ENCODE measurements around the gene SLC25A48.

The SLC25A48 gene, protein sequence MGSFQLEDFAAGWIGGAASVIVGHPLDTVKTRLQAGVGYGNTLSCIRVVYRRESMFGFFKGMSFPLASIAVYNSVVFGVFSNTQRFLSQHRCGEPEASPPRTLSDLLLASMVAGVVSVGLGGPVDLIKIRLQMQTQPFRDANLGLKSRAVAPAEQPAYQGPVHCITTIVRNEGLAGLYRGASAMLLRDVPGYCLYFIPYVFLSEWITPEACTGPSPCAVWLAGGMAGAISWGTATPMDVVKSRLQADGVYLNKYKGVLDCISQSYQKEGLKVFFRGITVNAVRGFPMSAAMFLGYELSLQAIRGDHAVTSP

GRCh38 chr5:135834639-135835529 lies at the start of gene SLC25A48:
Gene SLC25A48 (plus strand): TSS chr5:135834663. CDS start chr5:135834848, 185 bp downstream.
- FAIRE-seq, result no peak

GRCh38 chr5:135800656-135801055 lies 33.8 kb upstream of the SLC25A48 start:
- DNase-seq (ENCODE audit: low spot score) (no peak), FAIRE-seq (no peak)

More at GRCh38 chr5:135834639-135835529, at the start of gene SLC25A48:
- no peak for DNase-seq (ENCODE audit: low spot score)

DNA sequence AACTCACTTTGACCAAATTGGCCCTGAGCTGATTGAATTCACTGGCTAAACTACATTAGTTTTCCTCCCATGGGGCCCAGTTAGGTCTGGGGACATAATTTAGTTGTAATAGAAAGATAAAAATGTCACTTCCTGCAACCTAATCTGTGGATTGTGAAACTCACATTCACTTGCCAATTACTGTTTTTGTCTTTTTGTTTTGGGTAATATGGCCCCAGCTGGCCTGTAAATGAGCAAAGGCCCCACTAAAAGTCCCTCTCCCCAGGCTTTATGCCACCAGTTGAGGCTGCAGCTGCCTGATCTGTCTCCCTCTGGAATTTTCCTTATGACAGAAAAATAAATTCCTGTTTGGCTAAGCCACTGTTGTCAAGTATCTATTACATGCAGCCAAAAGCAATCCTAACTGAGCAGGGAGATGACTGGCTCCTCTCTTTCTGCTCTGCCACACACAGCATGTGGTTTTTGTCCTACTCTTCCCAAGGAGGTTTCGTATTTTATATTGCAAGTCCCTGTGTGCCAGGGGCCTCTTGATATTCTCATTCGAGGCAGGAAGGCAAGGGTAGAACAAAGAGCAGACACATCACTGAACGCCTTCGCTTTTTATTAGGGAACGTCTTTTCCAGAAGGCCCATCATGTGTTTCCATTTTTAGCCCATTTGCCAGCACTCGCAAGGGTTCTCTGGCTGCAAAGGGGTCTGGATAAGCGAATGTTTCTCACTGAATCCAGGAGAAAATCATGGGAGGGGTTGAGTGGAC lies 24.1 kb upstream of the SLC25A48 start:
- DNase-seq (ENCODE audit: low spot score) (no peak), FAIRE-seq (no peak)

DNA sequence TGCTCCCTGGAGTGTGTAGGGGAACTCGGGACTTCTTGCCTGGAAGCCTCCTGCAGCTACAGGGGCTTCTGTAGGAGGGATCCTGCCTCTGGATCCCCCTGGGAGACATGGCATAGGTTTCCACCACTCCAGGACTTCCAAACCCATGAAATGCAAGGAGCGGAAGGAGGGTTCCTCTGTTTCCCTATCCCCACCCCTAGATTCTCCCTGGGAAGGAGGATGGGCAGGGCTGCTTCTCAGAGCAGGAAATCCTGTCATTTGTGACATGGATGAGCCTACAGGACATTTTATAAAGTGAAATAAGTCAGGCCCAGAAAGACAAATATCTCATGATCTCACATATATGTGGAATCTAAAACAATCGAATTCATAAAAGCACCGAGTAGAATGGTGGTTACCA lies 23.5 kb upstream of the SLC25A48 start:
- DNase-seq (ENCODE audit: low spot score) (no peak), FAIRE-seq (no peak)

DNA sequence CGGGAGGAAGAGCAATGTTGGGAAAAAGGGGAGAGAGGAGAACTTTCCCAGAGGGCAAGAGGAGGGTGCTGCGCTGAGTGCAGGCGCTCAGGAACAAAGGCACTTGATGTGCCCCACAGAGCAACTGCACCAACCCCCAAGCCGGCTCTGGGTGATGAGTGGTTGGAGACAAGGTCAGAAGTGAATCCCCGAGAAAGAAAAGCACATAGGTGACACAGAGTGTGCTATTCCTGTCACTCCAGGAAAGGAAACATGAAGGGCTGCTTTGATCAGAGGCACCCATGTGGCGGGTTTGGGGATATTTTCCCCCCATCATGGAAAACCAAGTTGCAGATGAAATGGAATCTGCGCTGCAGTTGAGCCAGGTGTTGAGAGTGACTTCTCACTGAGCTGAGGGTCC lies 20.7 kb upstream of the SLC25A48 start:
- no peak for DNase-seq (ENCODE audit: low spot score)
- FAIRE-seq, result no peak

DNA sequence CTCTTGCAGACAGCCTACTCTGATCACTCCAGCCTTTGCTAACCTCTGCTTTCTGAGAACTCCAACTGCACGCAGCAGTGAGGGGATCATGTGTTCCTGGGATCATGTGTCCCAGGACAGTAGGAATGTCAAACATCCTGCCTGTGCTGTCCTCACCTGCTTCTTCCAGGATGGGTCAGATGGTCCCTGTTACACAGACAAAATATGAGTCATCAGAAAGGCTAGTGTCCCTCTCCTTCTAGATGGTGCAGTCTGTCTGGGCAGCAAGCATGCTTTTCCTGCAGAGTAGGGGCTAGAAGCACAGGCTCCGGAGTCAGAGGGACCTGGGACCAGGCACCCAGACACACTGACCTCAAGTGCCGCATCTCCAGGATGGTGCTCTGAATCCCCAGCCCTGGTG lies 20.1 kb upstream of the SLC25A48 start:
- FAIRE-seq, result no peak
- DNase-seq (ENCODE audit: low spot score), result no peak

GRCh38 chr5:135814812-135815211 lies 19.7 kb upstream of the SLC25A48 start:
- no peak for DNase-seq (ENCODE audit: low spot score)
- no peak for FAIRE-seq

DNA sequence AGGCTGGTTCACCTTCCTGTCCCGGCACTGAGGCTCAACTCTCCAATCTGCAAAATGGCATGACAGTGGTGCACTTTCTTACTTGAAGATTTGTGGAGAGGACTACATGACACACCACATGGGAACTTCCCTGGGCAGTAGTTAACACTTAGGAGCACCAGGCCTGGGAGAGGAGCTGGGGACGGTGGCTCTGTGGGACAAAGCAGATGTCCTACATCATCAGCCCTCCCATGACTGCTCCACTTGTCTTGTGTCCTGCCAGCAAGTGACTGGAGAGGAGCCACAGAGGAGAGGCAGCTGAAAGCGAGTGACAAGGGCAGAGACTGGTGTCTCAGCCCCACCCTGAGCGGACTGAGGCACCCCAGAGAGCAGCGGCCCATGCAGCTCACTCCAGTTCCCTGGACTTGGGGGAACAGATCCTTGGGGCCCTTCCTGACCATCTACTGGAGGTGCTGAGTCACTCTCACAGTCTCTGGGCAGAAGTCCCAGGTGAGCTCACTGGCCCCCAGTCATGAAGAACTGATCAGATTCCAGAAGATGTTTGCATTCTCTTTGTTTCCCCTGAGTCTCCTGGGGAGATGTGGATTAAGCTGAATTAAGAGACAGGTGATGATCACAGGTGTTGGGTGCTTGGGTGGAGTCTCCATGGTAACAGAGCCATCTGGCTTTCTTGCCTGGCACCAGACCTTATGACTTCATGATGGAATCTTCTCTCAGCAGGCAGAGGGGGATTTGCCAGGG lies 13.2 kb upstream of the SLC25A48 start:
- DNase-seq (ENCODE audit: low spot score) (no peak), FAIRE-seq (no peak)

DNA sequence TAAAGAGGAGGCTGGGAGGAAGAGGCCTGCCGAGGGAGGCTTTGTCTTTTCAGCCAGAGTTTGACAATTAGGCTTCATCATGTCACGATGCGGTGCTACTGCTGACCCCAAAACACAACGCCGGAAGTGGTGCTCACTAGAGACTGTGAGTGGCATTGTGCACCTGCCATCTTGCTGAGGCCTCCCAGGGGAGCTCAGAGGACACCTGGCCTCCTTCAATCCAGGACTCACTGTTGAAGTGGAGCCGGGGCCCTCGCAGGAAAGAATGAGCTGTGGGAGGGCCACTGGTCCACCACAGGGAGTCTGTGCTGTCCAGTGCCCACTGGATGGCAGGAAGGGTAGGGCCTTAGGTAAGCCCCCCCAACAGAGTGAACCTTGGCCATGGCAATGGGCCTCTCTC lies 12.7 kb upstream of the SLC25A48 start:
- FAIRE-seq, result no peak
- DNase-seq (ENCODE audit: low spot score), result no peak

GRCh38 chr5:135822286-135822685 lies 12.2 kb upstream of the SLC25A48 start:
- no peak for FAIRE-seq
- DNase-seq (ENCODE audit: low spot score), result no peak

DNA sequence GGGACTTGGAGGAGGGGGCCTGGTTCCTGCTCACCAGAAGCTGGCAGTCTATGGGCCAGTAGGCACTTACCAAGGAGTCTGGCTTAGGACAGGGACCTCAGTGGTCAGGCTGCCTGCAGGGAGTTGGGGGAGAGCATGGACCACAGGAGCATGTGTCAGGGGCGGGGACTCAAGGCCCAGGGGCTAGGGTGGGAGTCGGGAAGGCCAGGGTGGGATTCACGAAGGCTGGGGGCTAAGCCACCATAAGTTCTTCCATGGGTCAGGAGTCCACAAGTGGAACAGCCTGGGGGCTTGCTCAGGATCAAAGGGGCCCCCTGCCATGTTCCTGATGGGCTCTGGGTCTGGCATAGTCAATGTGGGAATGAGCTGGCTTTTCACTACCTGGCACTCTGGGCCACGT lies 11.5 kb upstream of the SLC25A48 start:
- DNase-seq (ENCODE audit: low spot score), result no peak
- no peak for FAIRE-seq

DNA sequence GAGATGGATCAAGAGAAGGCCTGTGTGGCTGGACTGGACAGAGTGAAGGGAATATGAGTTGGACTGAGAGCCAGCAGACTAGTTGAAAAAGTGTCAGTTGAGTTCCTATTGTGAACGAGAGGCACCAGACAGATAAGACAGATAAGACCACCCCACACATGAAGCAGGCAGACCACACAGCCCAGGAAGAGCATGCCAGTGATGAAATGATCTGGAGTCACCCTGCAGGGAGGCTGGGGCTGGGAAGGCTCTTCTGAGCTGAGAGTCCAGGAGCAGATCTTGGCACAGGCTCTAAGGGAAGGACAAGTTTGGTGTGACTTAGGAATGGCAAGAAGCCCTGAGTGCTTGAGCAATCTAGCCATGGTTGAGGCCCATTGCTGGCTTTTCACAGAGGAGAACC lies 10.6 kb upstream of the SLC25A48 start:
- no peak for DNase-seq (ENCODE audit: low spot score)
- no peak for FAIRE-seq

GRCh38 chr5:135824541-135825041 lies 9.9 kb upstream of the SLC25A48 start:
- no peak for FAIRE-seq
- no peak for DNase-seq (ENCODE audit: low spot score)

DNA sequence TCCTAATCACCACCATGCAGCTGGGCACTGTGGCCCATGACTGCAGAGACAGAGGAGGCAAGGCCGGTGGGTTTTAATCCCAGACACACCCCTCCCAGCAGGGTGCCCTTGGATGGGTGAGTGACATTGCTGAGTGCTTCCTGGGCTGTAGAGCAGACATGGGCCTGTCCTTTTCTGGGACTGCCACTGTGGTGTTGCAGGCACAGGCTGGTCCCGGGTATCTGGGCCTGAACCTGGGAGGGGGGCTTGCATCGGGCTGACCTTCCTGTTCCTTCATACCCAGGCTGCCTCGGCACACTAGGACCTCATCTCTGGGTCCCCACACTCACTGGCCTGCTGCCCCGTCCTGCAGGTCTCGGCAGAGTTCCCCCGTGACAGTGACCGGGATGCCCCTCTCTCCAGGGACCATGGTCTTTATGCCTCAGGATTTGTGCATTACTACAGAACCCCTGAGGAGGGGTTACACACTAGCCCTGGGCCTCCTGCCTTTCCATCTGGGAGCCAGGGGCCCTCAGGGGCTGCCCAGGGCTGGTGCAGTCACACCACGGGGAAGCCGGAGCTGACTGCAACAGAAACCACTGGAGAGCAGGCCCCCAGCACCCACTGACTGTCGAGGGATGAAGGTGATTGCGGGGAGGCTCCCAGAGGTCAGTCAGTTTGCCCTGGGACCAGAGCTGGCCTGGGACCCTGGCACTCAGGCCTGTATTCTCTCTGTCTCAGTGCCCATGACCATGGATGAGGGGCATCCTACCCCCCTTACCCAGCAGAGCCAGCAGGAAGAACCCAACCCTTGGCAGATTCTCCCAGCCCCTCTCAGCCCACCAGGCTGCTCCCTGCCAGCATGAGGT lies 8.9 kb upstream of the SLC25A48 start:
- FAIRE-seq (no peak), DNase-seq (ENCODE audit: low spot score) (no peak)

DNA sequence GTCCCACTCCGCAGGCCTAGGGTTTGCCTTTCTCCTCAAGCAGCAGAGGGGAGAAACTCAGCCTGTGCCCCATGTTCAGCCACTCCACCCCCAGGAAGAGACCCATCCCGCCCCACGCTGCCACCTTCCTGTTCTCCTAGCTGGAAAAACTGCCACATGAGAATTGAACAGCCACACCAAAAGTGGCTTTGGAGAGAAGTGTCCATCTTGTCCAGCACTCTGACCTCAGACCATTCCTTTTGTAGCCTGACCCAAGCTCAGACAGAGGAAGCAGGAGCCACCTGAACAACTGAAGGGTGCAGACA lies 8.3 kb upstream of the SLC25A48 start:
- DNase-seq (ENCODE audit: low spot score), result no peak
- no peak for FAIRE-seq

- no peak for DNase-seq (ENCODE audit: low spot score)
- FAIRE-seq, result no peak
These were observed 7.3 kb upstream of the SLC25A48 start for GRCh38 chr5:135826994-135827671.

GRCh38 chr5:135827965-135828781 lies 6.3 kb upstream of the SLC25A48 start:
- DNase-seq (ENCODE audit: low spot score) (no peak), FAIRE-seq (no peak)

DNA sequence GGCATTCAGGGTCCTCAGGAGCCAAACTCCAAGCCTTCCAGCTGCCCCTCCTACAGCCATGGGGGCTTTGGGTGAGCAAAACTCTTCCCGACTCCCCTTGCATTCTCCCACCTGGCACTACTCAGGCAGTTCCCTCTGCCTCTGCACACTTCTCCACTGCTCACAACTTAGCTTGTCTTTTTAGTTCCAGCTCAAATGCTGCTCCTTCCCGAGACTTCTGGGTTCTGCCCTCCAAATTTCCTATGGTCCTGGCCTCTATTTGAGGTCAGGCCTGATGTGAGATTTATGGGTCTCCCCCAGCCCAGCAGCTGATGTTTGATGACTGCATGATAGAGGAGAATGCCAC lies 5.7 kb upstream of the SLC25A48 start:
- DNase-seq (ENCODE audit: low spot score) (no peak), FAIRE-seq (no peak)

GRCh38 chr5:135829179-135829578 lies 5.3 kb upstream of the SLC25A48 start:
- DNase-seq (ENCODE audit: low spot score) (no peak), FAIRE-seq (no peak)
